ENCODE results near the gene DLG2.

GRCh38 chr11:84255483-84255882 is 1371.7 kb downstream of the DLG2 start:
- TF ChIP-seq CTCF (IDR thresholded peaks at IDR 0.05; ENCODE audit: low read length) (no peak), EZH2 (IDR thresholded peaks at IDR 0.05; ENCODE audit: borderline replicate concordance, low read length) (no peak)

Data from OCI-LY1 (cell line).